Transverse colon (tissue), 4 donors: ENCODE measurements around the gene C2orf42. TPM values are rescaled to one million over a fixed set of nuclear protein-coding genes. Genes with fewer than 3 reads are reported as not detected.
A peak's percentile ranks its signal among the peaks of the same experiment; 100 is the strongest.
"Not testable (repeated sequence)": the region's sequence is repeated elsewhere in the genome, so short reads cannot be mapped to it uniquely, and the experiment has no call there.

ENCODE experiments used
- DNase-seq: peaks from one replicate; pipeline ENCODE4 v3.0.0-alpha.2; 2019
- H3K27ac ChIP-seq, 4 donors: fragments of 200-600 bp; sonication (generic); 2 replicates each; pipeline ENCODE4 v1.5.1; 2016 to 2018; ENCODE audit warnings: inconsistent platforms in 4 of 4
- H3K27me3 ChIP-seq: fragments of 200-600 bp; sonication (generic); 2 replicates; pipeline ENCODE4 v1.5.1; 2017; ENCODE audit warnings: inconsistent platforms
- H3K36me3 ChIP-seq, 4 donors: fragments of 200-600 bp; sonication (generic); 2 replicates each; pipeline ENCODE4 v1.5.1; 2017 to 2019; ENCODE audit warnings: inconsistent platforms in 4 of 4
- H3K4me1 ChIP-seq, 4 donors: fragments of 200-600 bp; sonication (generic); 2 replicates each; pipeline ENCODE4 v1.5.1; 2017 to 2020; ENCODE audit warnings: inconsistent platforms in 4 of 4
- H3K4me3 ChIP-seq, 4 donors: fragments of 200-600 bp; sonication (generic); 1 replicate in 1 of 4; 2 replicates in 3 of 4; pipeline versions ENCODE4 v1.5.1 to v1.6.1; 2017 to 2019; ENCODE audit warnings: inconsistent platforms in 4 of 4
- H3K9me3 ChIP-seq, 2 donors: fragments of 200-600 bp; sonication (generic); 2 replicates each; pipeline ENCODE4 v1.5.1; 2017 to 2019; ENCODE audit warnings: inconsistent platforms in 2 of 2
- EP300 ChIP-seq: sonication (generic); formaldehyde crosslinking; IDR thresholded peaks from one replicate; pipeline ENCODE4 v1.6.1; 2017; ENCODE audit warnings: antibody characterized with exemption, low read depth
- POLR2A ChIP-seq: fragments of 450-650 bp; IDR thresholded peaks from one replicate; pipeline ENCODE4 v1.6.1; 2016; ENCODE audit warnings: antibody characterized with exemption, mild to moderate bottlenecking, moderate library complexity
- POLR2AphosphoS5 ChIP-seq, 3 donors: sonication (generic); formaldehyde crosslinking; IDR thresholded peaks; one replicate each; pipeline ENCODE4 v1.6.1; 2016; ENCODE audit warnings: antibody characterized with exemption in 3 of 3
- WGBS, 2 donors: methylation state at CpG; one replicate each; pipeline ENCODE4 v1.1.5; 2018; ENCODE audit warnings: low coverage in 1 of 2; 5-methylcytosine and 5-hydroxymethylcytosine counted together
- in situ Hi-C, 4 donors: fragments of 200-750 bp; cut with MboI; loops; one replicate each; pipeline versions ENCODE4 v1.15.0 to v1.15.1; 2017; ENCODE audit warnings: low sequenced_read_pairs in 3 of 4, low pct_ligation_motif_present in 1 of 4, low pct_unique_long_range_greater_than_20kb in 1 of 4
- intact Hi-C: fragments of 100-400 bp; cut with DNase I; formaldehyde crosslinking; loops from one replicate; pipeline ENCODE4 v1.15.1; 2023; ENCODE audit warnings: low total_unique reads
- total RNA-seq, 4 donors: library from RNA; depleted of rRNA; stranded (reverse); fragments of >200 nt; gene quantifications; one replicate each; pipeline ENCODE4 v1.1.0, GENCODE V29; 2016
- TF ChIP-seq, protein P1 (sequence below), 5 experiments: fragments of 200-600 bp in 3 of 5; fragments of 450-650 bp in 2 of 5; sonication (generic) in 3 of 5; IDR thresholded peaks; 1 replicate in 2 of 5; 2 replicates in 3 of 5; pipeline ENCODE4 v1.5.1; 2016 to 2017; ENCODE audit warnings: antibody characterized with exemption in 5 of 5, inconsistent platforms in 3 of 5, mild to moderate bottlenecking in 2 of 5, moderate library complexity in 1 of 5

Gene C2orf42
- total RNA-seq, 4 donors from 2014 or later, result 2.2 to 14.0 (median 11.1) TPM

DNA sequence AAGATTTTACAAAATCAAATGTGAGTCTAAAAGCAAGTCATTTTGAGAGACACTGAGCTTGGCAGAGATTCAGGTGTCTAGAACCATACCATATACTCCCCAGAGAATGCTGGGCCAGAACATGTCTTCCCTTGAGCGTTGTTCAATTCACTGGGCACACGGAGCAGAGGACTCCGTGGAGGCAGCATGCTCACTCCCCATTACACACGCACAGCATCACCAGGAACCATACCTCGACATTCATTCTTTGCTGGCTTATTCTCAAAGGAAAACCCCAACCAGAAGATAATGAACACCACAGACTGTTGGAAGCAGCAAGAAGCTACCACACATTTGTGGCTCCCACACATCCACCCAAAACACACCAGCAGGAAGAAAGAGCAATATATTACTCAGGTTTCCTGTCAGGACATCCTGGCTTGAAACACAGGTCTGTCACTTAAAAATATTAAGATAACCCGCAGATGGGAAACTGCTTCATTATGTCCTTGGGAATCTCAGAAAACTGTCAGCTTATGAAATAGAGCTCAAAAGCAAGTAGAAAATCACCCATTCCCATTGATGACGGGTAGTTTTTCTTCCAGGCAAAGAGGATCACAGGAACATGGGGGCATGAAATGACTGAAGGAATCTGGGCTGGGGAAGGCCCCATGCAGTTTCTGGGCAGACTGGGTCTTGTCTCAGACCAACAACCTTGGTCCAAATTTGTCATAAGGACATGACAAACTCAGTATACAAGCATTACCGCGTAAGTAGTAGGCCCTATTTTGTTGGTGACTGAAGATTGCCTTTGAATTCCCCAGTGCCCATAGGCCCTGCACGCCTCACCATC is 57.1 kb downstream of the C2orf42 start:
- Histone ChIP-seq H3K36me3 (no peaks in the 10 kb centered on the region), H3K9me3 (no peaks in the 10 kb centered on the region), H3K4me1 (peaks cover 6 to 51% (median 25%) of the 10 kb centered on the region in 4 donors), H3K27me3 (no peaks in the 10 kb centered on the region), H3K27ac (peak overlapping the region; percentile 85 to 94 (median 92)), H3K4me3 (no peak overlapping the region)
- no peak for DNase-seq
- WGBS, 2 donors, result 77 to 100% methylated on average over 1 to 10 of the region's 10 CpGs
- intact Hi-C loops, result no loop called here
- no peak for TF ChIP-seq POLR2AphosphoS5 (IDR thresholded peaks at IDR 0.05)
- TF ChIP-seq EP300, result no peak
- no peak for TF ChIP-seq POLR2A
- TF ChIP-seq, protein P1, sequence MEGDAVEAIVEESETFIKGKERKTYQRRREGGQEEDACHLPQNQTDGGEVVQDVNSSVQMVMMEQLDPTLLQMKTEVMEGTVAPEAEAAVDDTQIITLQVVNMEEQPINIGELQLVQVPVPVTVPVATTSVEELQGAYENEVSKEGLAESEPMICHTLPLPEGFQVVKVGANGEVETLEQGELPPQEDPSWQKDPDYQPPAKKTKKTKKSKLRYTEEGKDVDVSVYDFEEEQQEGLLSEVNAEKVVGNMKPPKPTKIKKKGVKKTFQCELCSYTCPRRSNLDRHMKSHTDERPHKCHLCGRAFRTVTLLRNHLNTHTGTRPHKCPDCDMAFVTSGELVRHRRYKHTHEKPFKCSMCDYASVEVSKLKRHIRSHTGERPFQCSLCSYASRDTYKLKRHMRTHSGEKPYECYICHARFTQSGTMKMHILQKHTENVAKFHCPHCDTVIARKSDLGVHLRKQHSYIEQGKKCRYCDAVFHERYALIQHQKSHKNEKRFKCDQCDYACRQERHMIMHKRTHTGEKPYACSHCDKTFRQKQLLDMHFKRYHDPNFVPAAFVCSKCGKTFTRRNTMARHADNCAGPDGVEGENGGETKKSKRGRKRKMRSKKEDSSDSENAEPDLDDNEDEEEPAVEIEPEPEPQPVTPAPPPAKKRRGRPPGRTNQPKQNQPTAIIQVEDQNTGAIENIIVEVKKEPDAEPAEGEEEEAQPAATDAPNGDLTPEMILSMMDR (IDR thresholded peaks at IDR 0.05), result no peak
- in situ Hi-C loops, result loop anchor here in 1 of 4 donors (10.0 kb wide), 1 partner anchor 49 kb away; the partner anchor contains the start of gene PCBP1

DNA sequence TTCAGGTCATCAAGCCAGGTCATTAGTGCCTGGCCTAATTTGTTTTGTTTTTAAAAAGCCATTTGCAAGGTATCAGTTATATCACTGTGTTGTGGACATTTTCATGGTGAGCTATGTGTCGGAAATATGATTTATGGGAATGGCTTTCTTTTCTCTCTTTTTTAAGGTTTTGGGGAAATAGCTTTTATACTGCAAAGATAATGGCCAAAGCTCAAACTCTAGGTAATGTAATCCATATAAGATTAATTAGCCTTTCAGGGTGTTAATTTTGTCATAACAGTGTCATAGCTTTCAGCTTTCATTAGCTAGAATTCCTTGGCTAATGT is 57.7 kb downstream of the C2orf42 start:
- intact Hi-C loops (no loop called here), in situ Hi-C loops (loop anchor here in 1 of 4 donors (10.0 kb wide), 1 partner anchor 48 kb away; the partner anchor contains the start of gene PCBP1)
- no peaks in the 10 kb centered on the region for H3K9me3 ChIP-seq
- H3K4me3 ChIP-seq, result peak overlapping the region in 1 of 4 donors; percentile 48
- H3K27me3 ChIP-seq, result no peaks in the 10 kb centered on the region
- no peaks in the 10 kb centered on the region for H3K36me3 ChIP-seq
- no peak for DNase-seq
- H3K4me1 ChIP-seq, result peaks cover 6 to 51% (median 25%) of the 10 kb centered on the region in 4 donors
- TF ChIP-seq POLR2AphosphoS5 (IDR thresholded peaks at IDR 0.05) (no peak), POLR2A (no peak), EP300 (no peak)
- TF ChIP-seq, protein P1 (IDR thresholded peaks at IDR 0.05), result no peak
- peak overlapping the region; percentile 85 to 94 (median 92) for H3K27ac ChIP-seq
- 77 to 90% methylated on average over 1 of the region's 1 CpG for WGBS, 2 donors

DNA sequence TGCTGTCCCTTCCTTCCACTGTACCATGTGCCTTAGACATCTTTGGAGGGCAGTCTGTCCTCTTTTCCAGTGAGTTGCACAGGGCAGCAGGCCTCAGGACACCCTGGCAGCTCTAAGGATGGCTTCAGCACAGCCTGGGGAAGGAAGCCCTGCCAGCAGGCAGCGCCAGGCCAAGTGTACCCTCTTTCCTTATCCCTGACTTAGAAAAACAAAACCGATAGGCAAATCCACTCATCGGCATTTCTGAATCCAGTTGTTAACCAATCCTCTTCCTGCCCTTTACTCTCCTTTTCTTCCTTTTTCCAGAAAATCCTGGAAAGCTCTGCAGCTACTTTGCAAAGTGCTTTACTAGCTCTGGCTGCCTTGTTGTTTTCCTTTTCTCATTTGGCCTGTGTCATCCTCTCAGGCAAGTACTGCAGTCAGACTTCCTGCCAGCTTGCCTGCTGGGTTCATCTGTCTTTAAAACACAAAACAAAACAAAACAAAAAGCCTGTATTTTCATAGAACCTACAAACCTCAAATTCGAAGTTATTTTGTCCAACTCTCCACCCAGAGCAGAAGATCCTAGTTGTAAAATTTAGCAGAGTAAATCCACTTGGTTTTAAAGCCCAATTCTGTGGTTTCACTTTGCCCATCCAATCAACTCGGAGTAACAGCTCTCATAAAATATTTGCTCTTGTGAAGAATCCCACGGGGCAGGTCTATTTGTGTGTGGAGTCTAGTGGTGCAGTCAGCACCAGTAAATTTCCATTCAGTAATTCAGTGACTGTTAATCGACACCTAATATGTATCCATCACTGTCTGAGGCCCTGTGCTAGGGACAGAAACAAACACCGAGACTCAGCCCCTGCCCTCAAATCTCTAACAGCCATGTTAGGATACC is 58.3 kb downstream of the C2orf42 start:
- no peaks in the 10 kb centered on the region for H3K36me3 ChIP-seq
- no peaks in the 10 kb centered on the region for H3K27me3 ChIP-seq
- TF ChIP-seq POLR2A, result peak; percentile 52
- TF ChIP-seq, protein P1 (IDR thresholded peaks at IDR 0.05), result no peak
- TF ChIP-seq POLR2AphosphoS5 (IDR thresholded peaks at IDR 0.05), result peak in 2 of 3 donors; percentile 51 to 54
- H3K27ac ChIP-seq, result peak overlapping the region; percentile 85 to 94 (median 92)
- WGBS, 2 donors, result 3 to 5% methylated on average over 5 to 8 of the region's 8 CpGs
- H3K4me1 ChIP-seq, result peaks cover 6 to 54% (median 25%) of the 10 kb centered on the region in 4 donors
- peak overlapping the region in 3 of 4 donors; percentile 15 to 48 (median 23) for H3K4me3 ChIP-seq
- no peaks in the 10 kb centered on the region for H3K9me3 ChIP-seq
- peak; percentile 47 for DNase-seq
- in situ Hi-C loops, result loop anchor here in 1 of 4 donors (10.0 kb wide), 1 partner anchor 48 kb away; the partner anchor contains the start of gene PCBP1
- intact Hi-C loops, result no loop called here

DNA sequence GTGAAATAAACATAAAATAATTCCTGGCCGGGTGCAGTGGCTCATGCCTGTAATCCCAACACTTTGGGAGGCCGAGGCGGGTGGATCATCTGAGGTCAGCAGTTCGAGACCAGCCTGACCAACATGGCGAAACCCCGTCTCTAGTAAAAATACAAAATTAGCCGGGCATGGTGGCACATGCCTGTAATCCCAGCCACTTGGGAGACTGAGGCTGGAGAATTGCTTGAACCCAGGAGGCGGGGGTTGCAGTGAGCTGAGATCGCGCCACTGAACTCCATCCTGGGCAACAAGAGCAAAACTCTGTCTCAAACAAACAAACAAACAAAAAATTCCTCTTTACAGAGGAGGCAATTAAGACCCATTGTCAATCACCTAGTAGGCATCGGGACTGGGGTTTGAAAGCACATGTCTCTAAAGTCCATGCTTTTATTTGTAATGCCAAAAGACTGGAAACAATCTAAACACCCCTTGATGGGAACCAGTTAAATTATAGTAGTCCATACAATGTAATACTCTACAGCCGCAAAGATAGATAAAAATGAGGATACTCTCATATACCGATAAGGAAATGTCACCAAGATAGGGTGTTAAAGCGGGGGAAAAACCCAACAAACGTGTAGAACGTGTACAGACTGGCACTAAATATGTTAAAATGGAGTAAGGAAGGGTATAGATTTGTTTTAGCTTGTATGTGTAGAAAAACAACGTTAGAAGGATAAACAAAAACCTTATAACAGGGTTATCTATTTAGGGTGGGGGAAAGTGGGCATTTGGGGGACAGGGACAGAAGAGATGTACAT is 59.3 kb downstream of the C2orf42 start:
- peaks cover 6 to 59% (median 25%) of the 10 kb centered on the region in 4 donors for H3K4me1 ChIP-seq
- DNase-seq, H3K9me3 ChIP-seq, H3K27me3 ChIP-seq, intact Hi-C loops, H3K36me3 ChIP-seq: not testable (repeated sequence)
- 51 to 79% methylated on average over 7 to 17 of the region's 17 CpGs for WGBS, 2 donors
- H3K4me3 ChIP-seq, result peak overlapping the region in 2 of 4 donors; percentile 15 to 48
- in situ Hi-C loops, result loop anchor here in 1 of 4 donors (10.0 kb wide), 1 partner anchor 47 kb away; the partner anchor contains the start of gene PCBP1
- H3K27ac ChIP-seq, result peak overlapping the region; percentile 85 to 94 (median 92)
